Tibial nerve (tissue), 4 donors: ENCODE data around the gene GARIN5B. TPM values are rescaled to one million over a fixed set of nuclear protein-coding genes. Genes with fewer than 3 reads are reported as not detected.
A peak's percentile ranks its signal among the peaks of the same experiment; 100 is the strongest.
"Not testable (repeated sequence)": the region's sequence is repeated elsewhere in the genome, so short reads cannot be mapped to it uniquely, and the experiment has no call there.

Source experiments
- DNase-seq, 2 donors: peaks; one replicate each; pipeline ENCODE4 v3.0.0-alpha.2; 2019; ENCODE audit warnings: low spot score in 2 of 2
- H3K27ac ChIP-seq, 4 donors: fragments of 200-600 bp; sonication (generic) in 3 of 4; one replicate each; pipeline ENCODE4 v1.5.1; 2017 to 2019; ENCODE audit warnings: mild to moderate bottlenecking in 1 of 4
- H3K27me3 ChIP-seq, 2 donors: fragments of 200-600 bp; sonication (generic) in 1 of 2; one replicate each; pipeline versions ENCODE4 v1.5.1 to v1.6.0; 2017 to 2019
- H3K36me3 ChIP-seq, 3 donors: fragments of 200-600 bp; sonication (generic); one replicate each; pipeline ENCODE4 v1.5.1; 2018 to 2019
- H3K4me1 ChIP-seq, 4 donors: fragments of 200-600 bp; sonication (generic) in 3 of 4; one replicate each; pipeline ENCODE4 v1.5.1; 2017 to 2019
- H3K4me3 ChIP-seq, 4 donors: fragments of 200-600 bp; sonication (generic) in 3 of 4; one replicate each; pipeline ENCODE4 v1.5.1; 2017 to 2019; ENCODE audit warnings: mild to moderate bottlenecking in 1 of 4, moderate library complexity in 1 of 4
- H3K9me3 ChIP-seq, 4 donors: fragments of 200-600 bp; sonication (generic) in 3 of 4; one replicate each; pipeline ENCODE4 v1.5.1; 2017 to 2019
- CTCF ChIP-seq, 5 experiments: fragments of 200-600 bp in 3 of 5; fragments of 450-650 bp in 2 of 5; sonication (generic) in 3 of 5; IDR thresholded peaks; one replicate each; pipeline ENCODE4 v1.5.1; 2016 to 2019; ENCODE audit warnings: antibody characterized with exemption in 5 of 5, mild to moderate bottlenecking in 3 of 5, moderate library complexity in 2 of 5
- EP300 ChIP-seq, 2 donors: sonication (generic); formaldehyde crosslinking; IDR thresholded peaks; one replicate each; pipeline ENCODE4 v1.6.1; 2017; ENCODE audit warnings: antibody characterized with exemption in 2 of 2, mild to moderate bottlenecking in 1 of 2
- POLR2A ChIP-seq, 2 donors: fragments of 450-650 bp; IDR thresholded peaks; one replicate each; pipeline ENCODE4 v1.6.1; 2017; ENCODE audit warnings: antibody characterized with exemption in 2 of 2, mild to moderate bottlenecking in 2 of 2, moderate library complexity in 2 of 2
- WGBS, 2 donors: methylation state at CpG; one replicate each; pipeline ENCODE4 v1.1.5; 2018; 5-methylcytosine and 5-hydroxymethylcytosine counted together
- total RNA-seq, 4 donors: library from RNA; depleted of rRNA; stranded (reverse); fragments of >200 nt; gene quantifications; one replicate each; pipeline ENCODE4 v1.1.0, GENCODE V29; 2016

Gene GARIN5B
- total RNA-seq, 4 donors from 2014 or later: not detected

- H3K27me3 ChIP-seq, H3K9me3 ChIP-seq, DNase-seq: not testable (repeated sequence)
- WGBS, 2 donors: 0 to 2% methylated on average over 8 to 30 of the region's 36 CpGs
- TF ChIP-seq POLR2A (IDR thresholded peaks at IDR 0.05) (peak; percentile 81 to 98), CTCF (IDR thresholded peaks at IDR 0.05) (peak in 2 of 5 experiments; percentile 30 to 47), EP300 (IDR thresholded peaks at IDR 0.05) (peak in 1 of 2 donors; percentile 98)
- Histone ChIP-seq H3K27ac (peak within 1 kb of the TSS; percentile 95 to 98 (median 98)), H3K4me3 (peak within 1 kb of the TSS; percentile 76 to 99 (median 90)), H3K36me3 (peaks cover 0 to 32% (median 4%) of the 10 kb centered on the region in 3 donors), H3K4me1 (peaks cover 0 to 32% (median 17%) of the 10 kb centered on the region in 4 donors)
Observed at GRCh38 chr19:55407550-55407799, 44.4 kb upstream of the GARIN5B start, which contains the start of gene UBE2S. Gene UBE2S, minus strand, starts transcription at chr19:55407788. Its CDS starts 199 bp downstream, at chr19:55407589.

GRCh38 chr19:55406826-55407549 lies 43.9 kb upstream of the GARIN5B start:
- peaks cover 0 to 36% (median 4%) of the 10 kb centered on the region in 3 donors for H3K36me3 ChIP-seq
- DNase-seq: no peak
- no peak for TF ChIP-seq POLR2A (IDR thresholded peaks at IDR 0.05)
- TF ChIP-seq EP300 (IDR thresholded peaks at IDR 0.05): no peak
- TF ChIP-seq CTCF (IDR thresholded peaks at IDR 0.05): no peak
- peak overlapping the region; percentile 76 to 99 (median 90) for H3K4me3 ChIP-seq
- peaks cover 0 to 33% (median 17%) of the 10 kb centered on the region in 4 donors for H3K4me1 ChIP-seq
- no peaks in the 10 kb centered on the region for H3K9me3 ChIP-seq
- H3K27ac ChIP-seq: peak overlapping the region; percentile 95 to 98 (median 98)
- 13 to 23% methylated on average over 15 to 29 of the region's 35 CpGs for WGBS, 2 donors
- no peaks in the 10 kb centered on the region for H3K27me3 ChIP-seq

DNA sequence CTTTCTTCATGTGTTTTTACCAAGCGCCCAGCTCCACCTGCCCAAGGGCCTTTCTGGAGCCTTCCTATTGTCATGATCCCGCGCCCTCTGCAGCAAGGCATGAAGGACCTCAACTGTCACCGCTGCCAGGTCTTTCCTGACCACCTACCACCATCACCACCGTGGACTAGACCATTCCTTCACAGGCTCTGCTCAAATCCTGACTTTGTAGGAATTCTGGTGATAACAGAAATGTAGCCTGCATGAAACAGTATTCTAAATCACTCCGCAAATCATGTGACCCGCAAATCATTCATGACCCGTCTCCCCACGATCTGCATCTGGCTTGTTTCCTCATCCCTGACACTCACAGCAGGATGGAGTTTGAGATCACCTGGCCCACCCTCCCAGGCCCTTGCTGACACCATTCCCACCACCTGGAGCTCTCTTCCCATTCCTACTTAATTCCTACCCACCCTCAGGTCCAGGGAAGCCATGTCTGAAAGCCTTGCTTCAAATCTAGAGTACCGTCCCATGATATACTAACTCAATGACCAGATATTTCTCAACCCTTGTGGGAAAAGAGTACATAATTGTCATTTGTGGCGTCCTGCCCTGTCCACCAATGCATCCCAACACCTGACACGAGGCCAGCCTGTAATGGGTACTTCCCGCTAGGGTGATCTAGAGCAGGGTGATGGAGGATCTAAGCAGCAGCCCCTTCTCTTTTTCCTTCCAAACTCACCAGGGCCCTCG lies 43.2 kb upstream of the GARIN5B start:
- Histone ChIP-seq H3K27me3 (no peaks in the 10 kb centered on the region), H3K36me3 (peaks cover 0 to 43% (median 4%) of the 10 kb centered on the region in 3 donors), H3K4me3 (peak overlapping the region; percentile 76 to 99 (median 90)), H3K4me1 (peaks cover 0 to 33% (median 17%) of the 10 kb centered on the region in 4 donors), H3K9me3 (no peaks in the 10 kb centered on the region), H3K27ac (peak overlapping the region in 2 of 4 donors; percentile 97 to 98)
- WGBS, 2 donors: 79% methylated on average over 14 of the region's 14 CpGs
- no peak for DNase-seq
- TF ChIP-seq POLR2A (IDR thresholded peaks at IDR 0.05): no peak
- TF ChIP-seq EP300 (IDR thresholded peaks at IDR 0.05): no peak
- no peak for TF ChIP-seq CTCF (IDR thresholded peaks at IDR 0.05)

DNA sequence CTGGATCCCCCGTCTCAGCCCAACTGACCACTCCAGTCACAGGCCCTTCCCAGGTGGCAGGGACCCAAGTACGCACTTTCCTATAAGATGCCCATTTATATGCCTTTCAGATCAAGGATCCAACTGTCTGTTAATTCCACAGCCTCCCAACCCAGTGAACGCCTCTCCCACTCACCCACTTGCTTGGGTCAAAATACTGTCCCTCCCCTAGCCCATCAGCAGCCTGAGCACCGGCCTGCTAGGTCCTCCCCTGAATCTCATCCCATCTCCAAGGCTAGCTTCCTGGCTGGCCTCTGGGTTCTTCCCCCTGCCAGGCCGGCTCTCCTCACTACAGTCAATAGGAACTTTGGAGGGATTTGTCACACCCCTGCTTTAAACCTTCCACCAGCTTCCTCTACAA lies 42.6 kb upstream of the GARIN5B start:
- peaks cover 0 to 33% (median 17%) of the 10 kb centered on the region in 4 donors for H3K4me1 ChIP-seq
- DNase-seq: no peak
- peak overlapping the region in 1 of 4 donors; percentile 98 for H3K27ac ChIP-seq
- H3K36me3 ChIP-seq: peaks cover 0 to 48% (median 7%) of the 10 kb centered on the region in 3 donors
- TF ChIP-seq POLR2A (IDR thresholded peaks at IDR 0.05) (no peak), CTCF (IDR thresholded peaks at IDR 0.05) (no peak), EP300 (IDR thresholded peaks at IDR 0.05) (no peak)
- 71 to 77% methylated on average over 5 of the region's 5 CpGs for WGBS, 2 donors
- no peaks in the 10 kb centered on the region for H3K27me3 ChIP-seq
- no peaks in the 10 kb centered on the region for H3K9me3 ChIP-seq
- H3K4me3 ChIP-seq: no peak overlapping the region

- TF ChIP-seq EP300 (IDR thresholded peaks at IDR 0.05): no peak
- no peak for TF ChIP-seq POLR2A (IDR thresholded peaks at IDR 0.05)
- no peak for TF ChIP-seq CTCF (IDR thresholded peaks at IDR 0.05)
- H3K27ac ChIP-seq: no peak overlapping the region
- 52 to 88% methylated on average over 2 of the region's 2 CpGs for WGBS, 2 donors
- no peak for DNase-seq
- peaks cover 0 to 29% (median 17%) of the 10 kb centered on the region in 4 donors for H3K4me1 ChIP-seq
- peaks cover 0 to 54% (median 7%) of the 10 kb centered on the region in 3 donors for H3K36me3 ChIP-seq
- no peak overlapping the region for H3K4me3 ChIP-seq
- no peaks in the 10 kb centered on the region for H3K9me3 ChIP-seq
- no peaks in the 10 kb centered on the region for H3K27me3 ChIP-seq
Observed at GRCh38 chr19:55402509-55402908, 39.4 kb upstream of the GARIN5B start.

- H3K4me1 ChIP-seq: peaks cover 0 to 22% (median 10%) of the 10 kb centered on the region in 4 donors
- not testable (repeated sequence) for H3K4me3 ChIP-seq, H3K27me3 ChIP-seq, H3K27ac ChIP-seq, H3K9me3 ChIP-seq, DNase-seq
- 79 to 100% methylated on average over 1 to 27 of the region's 28 CpGs for WGBS, 2 donors
- H3K36me3 ChIP-seq: peaks cover 0 to 54% (median 7%) of the 10 kb centered on the region in 3 donors
Observed at GRCh38 chr19:55401390-55401789, 38.3 kb upstream of the GARIN5B start.
